WTC11 (cell line): ENCODE results near the gene TMPRSS11D. TPM values are rescaled to one million over a fixed set of nuclear protein-coding genes. Genes with fewer than 3 reads are reported as not detected.

ENCODE experiments used
- ATAC-seq: fragments of 200-7000 bp; cut with Tn5 transposase; 2 replicates; pipeline ENCODE4 v1.10.0; 2021; ENCODE audit warnings: mild to moderate bottlenecking, moderate library complexity
- CTCF ChIA-PET: fragments of 300-600 bp; sonication (Branson Sonifier 250); formaldehyde crosslinking; loops from one replicate; lab custom pipeline; 2021; ENCODE audit warnings: antibody characterized with exemption; lab: Charles Lee
- POLR2A ChIA-PET: fragments of 350-600 bp; sonication (Branson Sonifier 250); formaldehyde crosslinking; loops from one replicate; lab custom pipeline; 2021; ENCODE audit warnings: antibody characterized with exemption; lab: Charles Lee
- DNase-seq: peaks from one replicate; pipeline ENCODE4 v3.0.0; 2021; ENCODE audit warnings: low spot score
- H3K27ac Mint-ChIP-seq: 2 replicates; pipeline ENCODE4 v1.8.0; 2021; ENCODE audit warnings: mixed read lengths
- H3K27me3 Mint-ChIP-seq: 2 replicates; pipeline ENCODE4 v1.8.0; 2021; ENCODE audit warnings: low read depth, mild to moderate bottlenecking, moderate library complexity, mixed read lengths
- H3K36me3 Mint-ChIP-seq: 2 replicates; pipeline ENCODE4 v1.8.0; 2021; ENCODE audit warnings: mixed read lengths
- H3K4me1 Mint-ChIP-seq: 2 replicates; pipeline ENCODE4 v1.8.0; 2022; ENCODE audit warnings: mixed read lengths
- H3K4me3 Mint-ChIP-seq: 2 replicates; pipeline ENCODE4 v1.8.0; 2021; ENCODE audit warnings: mild to moderate bottlenecking, moderate library complexity, mixed read lengths
- H3K9me3 Mint-ChIP-seq: 2 replicates; pipeline ENCODE4 v1.8.0; 2021; ENCODE audit warnings: mixed read lengths
- CBFB ChIP-seq: sonication (generic); formaldehyde crosslinking; IDR thresholded peaks from 2 replicates; pipeline ENCODE4 v1.8.1; 2022; ENCODE audit warnings: mild to moderate bottlenecking, low read depth, missing genetic modification reagents
- CTCF ChIP-seq: fragments of 200-600 bp; IDR thresholded peaks from 2 replicates; pipeline ENCODE4 v1.8.0; 2022; ENCODE audit warnings: antibody characterized with exemption
- EMX1 ChIP-seq: fragments of 250-450 bp; sonication (Bioruptor Pico); IDR thresholded peaks from 2 replicates; pipeline ENCODE4 v1.8.0; 2021; ENCODE audit warnings: mild to moderate bottlenecking
- ESRRA ChIP-seq: sonication (generic); formaldehyde crosslinking; IDR thresholded peaks from 2 replicates; pipeline ENCODE4 v1.8.1; 2022; ENCODE audit warnings: mild to moderate bottlenecking, missing genetic modification reagents, borderline replicate concordance
- FOXP4 ChIP-seq: sonication (generic); formaldehyde crosslinking; IDR thresholded peaks from 2 replicates; pipeline ENCODE4 v1.8.0; 2022; ENCODE audit warnings: mild to moderate bottlenecking, missing genetic modification reagents
- GABPB1 ChIP-seq: sonication (generic); formaldehyde crosslinking; IDR thresholded peaks from 2 replicates; pipeline ENCODE4 v1.8.1; 2023; ENCODE audit warnings: mild to moderate bottlenecking, missing genetic modification reagents
- GTF2I ChIP-seq: fragments of 250-450 bp; sonication (Bioruptor Pico); conservative IDR thresholded peaks from 2 replicates; pipeline ENCODE4 v1.4.0; 2021; ENCODE audit warnings: mild to moderate bottlenecking
- KAT7 ChIP-seq: sonication (generic); formaldehyde crosslinking; IDR thresholded peaks from 2 replicates; pipeline ENCODE4 v1.8.1; 2023; ENCODE audit warnings: missing genetic modification reagents, mild to moderate bottlenecking, borderline replicate concordance
- MAX ChIP-seq: sonication (generic); formaldehyde crosslinking; IDR thresholded peaks from 2 replicates; pipeline ENCODE4 v1.8.0; 2022; ENCODE audit warnings: mild to moderate bottlenecking, missing genetic modification reagents
- NFATC4 ChIP-seq: fragments of 250-450 bp; sonication (Bioruptor Pico); IDR thresholded peaks from 2 replicates; pipeline ENCODE4 v1.9.0; 2021; ENCODE audit warnings: mild to moderate bottlenecking
- NFE2L1 ChIP-seq: sonication (generic); formaldehyde crosslinking; IDR thresholded peaks from 2 replicates; pipeline ENCODE4 v1.8.1; 2023; ENCODE audit warnings: missing genetic modification reagents
- NFYB ChIP-seq: sonication (generic); formaldehyde crosslinking; conservative IDR thresholded peaks from 2 replicates; pipeline ENCODE4 v1.8.0; 2022; ENCODE audit warnings: low read depth, missing genetic modification reagents
- RELA ChIP-seq: sonication (generic); formaldehyde crosslinking; IDR thresholded peaks from 2 replicates; pipeline ENCODE4 v1.8.1; 2022; ENCODE audit warnings: missing genetic modification reagents, mild to moderate bottlenecking, borderline replicate concordance
- RORB ChIP-seq: fragments of 250-450 bp; sonication (Bioruptor Pico); IDR thresholded peaks from 2 replicates; pipeline ENCODE4 v1.9.0; 2021; ENCODE audit warnings: mild to moderate bottlenecking
- USF1 ChIP-seq: sonication (generic); formaldehyde crosslinking; IDR thresholded peaks from 2 replicates; pipeline ENCODE4 v1.8.0; 2022; ENCODE audit warnings: mild to moderate bottlenecking, missing genetic modification reagents
- ZNF232 ChIP-seq: sonication (generic); formaldehyde crosslinking; IDR thresholded peaks from 2 replicates; pipeline ENCODE4 v1.8.0; 2022; ENCODE audit warnings: mild to moderate bottlenecking, missing genetic modification reagents
- ZNF317 ChIP-seq: sonication (generic); formaldehyde crosslinking; IDR thresholded peaks from 2 replicates; pipeline ENCODE4 v1.8.1; 2023; ENCODE audit warnings: low read depth, mild to moderate bottlenecking, moderate library complexity, missing genetic modification reagents, borderline replicate concordance
- ZNF396 ChIP-seq: fragments of 250-450 bp; sonication (Bioruptor Pico); IDR thresholded peaks from 2 replicates; pipeline ENCODE4 v1.8.0; 2021; ENCODE audit warnings: mild to moderate bottlenecking, moderate library complexity, borderline replicate concordance
- ZNF416 ChIP-seq: fragments of 250-450 bp; sonication (Bioruptor Pico); IDR thresholded peaks from 2 replicates; pipeline ENCODE4 v1.9.0; 2021; ENCODE audit warnings: mild to moderate bottlenecking, inconsistent platforms
- ZNF671 ChIP-seq: fragments of 250-450 bp; sonication (Bioruptor Pico); IDR thresholded peaks from 2 replicates; pipeline ENCODE4 v1.8.0; 2021; ENCODE audit warnings: mild to moderate bottlenecking
- total RNA-seq: library from RNA; stranded (reverse); gene quantifications from 3 replicates; pipeline ENCODE4 v1.2.3, GENCODE V29; 2021
- TF ChIP-seq, protein P1 (sequence below): sonication (generic); formaldehyde crosslinking; IDR thresholded peaks from 2 replicates; pipeline ENCODE4 v1.8.1; 2022; ENCODE audit warnings: mild to moderate bottlenecking, missing genetic modification reagents, moderate library complexity, borderline replicate concordance
- TF ChIP-seq, protein P2 (sequence below): sonication (generic); formaldehyde crosslinking; IDR thresholded peaks from 2 replicates; pipeline ENCODE4 v1.8.1; 2023; ENCODE audit warnings: mild to moderate bottlenecking, missing genetic modification reagents, moderate library complexity
- TF ChIP-seq, protein P3 (sequence below): sonication (generic); formaldehyde crosslinking; IDR thresholded peaks from 2 replicates; pipeline ENCODE4 v1.8.1; 2023; ENCODE audit warnings: mild to moderate bottlenecking, missing genetic modification reagents

TMPRSS11D gene
- total RNA-seq, 1 experiment from 2014 or later, result not detected

DNA sequence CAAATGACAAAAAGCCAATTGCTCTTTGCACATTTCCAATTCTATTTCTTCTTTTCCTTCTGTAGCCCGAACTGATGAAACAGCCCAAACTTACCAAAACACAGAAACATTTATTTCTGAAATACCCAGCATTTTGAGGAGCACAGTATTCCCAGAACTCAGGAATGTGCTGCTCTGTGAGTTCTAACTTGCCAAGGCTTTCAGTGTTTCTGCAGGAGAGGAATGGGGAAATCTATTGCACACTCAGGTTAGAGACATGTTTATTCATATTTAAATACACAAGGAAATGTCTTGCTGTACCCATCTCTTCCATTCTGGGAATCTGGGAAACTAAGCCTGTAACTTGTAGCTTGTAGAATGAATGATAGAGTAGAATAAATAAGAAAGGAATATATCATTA is 10.7 kb downstream of the TMPRSS11D start (continued):
- TF ChIP-seq CTCF (no peak), EMX1 (CRISPR knock-in tag) (no peak), RORB (CRISPR knock-in tag) (no peak), ESRRA (CRISPR knock-in tag) (no peak), NFATC4 (CRISPR knock-in tag) (no peak)

DNA sequence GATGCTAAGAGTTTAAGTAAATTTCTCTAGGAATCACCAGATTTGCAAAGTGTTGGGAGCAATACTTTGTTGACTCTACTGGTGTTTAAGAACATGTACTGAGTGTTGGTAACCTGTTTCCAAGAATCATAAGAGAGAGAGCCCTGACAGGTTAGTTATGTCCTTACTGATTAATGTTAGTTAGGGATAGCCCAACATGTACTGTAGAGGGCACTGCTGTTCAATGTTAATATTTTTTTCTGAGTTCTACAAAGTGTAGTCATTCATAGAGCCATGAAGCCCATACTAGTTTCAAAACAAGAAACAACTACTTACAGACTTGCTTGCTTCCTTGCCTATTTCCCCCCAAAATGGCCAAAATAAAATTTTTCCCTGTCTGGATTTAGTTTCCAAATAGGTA is 11.9 kb downstream of the TMPRSS11D start:
- DNase-seq (no peak), ATAC-seq (peak; percentile 94)
- TF ChIP-seq NFYB (CRISPR knock-in tag) (no peak), NFE2L1 (no peak), USF1 (CRISPR knock-in tag) (no peak), ZNF416 (no peak), ZNF317 (no peak), FOXP4 (CRISPR knock-in tag) (no peak), CBFB (CRISPR knock-in tag) (no peak), GABPB1 (CRISPR knock-in tag) (no peak), GTF2I (CRISPR knock-in tag) (no peak), EMX1 (CRISPR knock-in tag) (no peak), RELA (CRISPR knock-in tag) (no peak), ZNF396 (no peak)
- TF ChIP-seq, protein P1, sequence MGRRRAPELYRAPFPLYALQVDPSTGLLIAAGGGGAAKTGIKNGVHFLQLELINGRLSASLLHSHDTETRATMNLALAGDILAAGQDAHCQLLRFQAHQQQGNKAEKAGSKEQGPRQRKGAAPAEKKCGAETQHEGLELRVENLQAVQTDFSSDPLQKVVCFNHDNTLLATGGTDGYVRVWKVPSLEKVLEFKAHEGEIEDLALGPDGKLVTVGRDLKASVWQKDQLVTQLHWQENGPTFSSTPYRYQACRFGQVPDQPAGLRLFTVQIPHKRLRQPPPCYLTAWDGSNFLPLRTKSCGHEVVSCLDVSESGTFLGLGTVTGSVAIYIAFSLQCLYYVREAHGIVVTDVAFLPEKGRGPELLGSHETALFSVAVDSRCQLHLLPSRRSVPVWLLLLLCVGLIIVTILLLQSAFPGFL, result no peak
- TF ChIP-seq, protein P2, sequence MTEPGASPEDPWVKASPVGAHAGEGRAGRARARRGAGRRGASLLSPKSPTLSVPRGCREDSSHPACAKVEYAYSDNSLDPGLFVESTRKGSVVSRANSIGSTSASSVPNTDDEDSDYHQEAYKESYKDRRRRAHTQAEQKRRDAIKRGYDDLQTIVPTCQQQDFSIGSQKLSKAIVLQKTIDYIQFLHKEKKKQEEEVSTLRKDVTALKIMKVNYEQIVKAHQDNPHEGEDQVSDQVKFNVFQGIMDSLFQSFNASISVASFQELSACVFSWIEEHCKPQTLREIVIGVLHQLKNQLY (CRISPR knock-in tag), result no peak
- Mint-ChIP-seq H3K27me3 (no peaks in the 10 kb centered on the region; the same call in 1 of the 2 replicates), H3K4me1 (peaks cover 3% of the 10 kb centered on the region; the same call in 1 of the 2 replicates), H3K4me3 (no peak overlapping the region), H3K27ac (no peak overlapping the region), H3K36me3 (no peaks in the 10 kb centered on the region), H3K9me3 (no peaks in the 10 kb centered on the region)
- CTCF ChIA-PET, result no interaction called here
- POLR2A ChIA-PET, result no interaction called here

DNA sequence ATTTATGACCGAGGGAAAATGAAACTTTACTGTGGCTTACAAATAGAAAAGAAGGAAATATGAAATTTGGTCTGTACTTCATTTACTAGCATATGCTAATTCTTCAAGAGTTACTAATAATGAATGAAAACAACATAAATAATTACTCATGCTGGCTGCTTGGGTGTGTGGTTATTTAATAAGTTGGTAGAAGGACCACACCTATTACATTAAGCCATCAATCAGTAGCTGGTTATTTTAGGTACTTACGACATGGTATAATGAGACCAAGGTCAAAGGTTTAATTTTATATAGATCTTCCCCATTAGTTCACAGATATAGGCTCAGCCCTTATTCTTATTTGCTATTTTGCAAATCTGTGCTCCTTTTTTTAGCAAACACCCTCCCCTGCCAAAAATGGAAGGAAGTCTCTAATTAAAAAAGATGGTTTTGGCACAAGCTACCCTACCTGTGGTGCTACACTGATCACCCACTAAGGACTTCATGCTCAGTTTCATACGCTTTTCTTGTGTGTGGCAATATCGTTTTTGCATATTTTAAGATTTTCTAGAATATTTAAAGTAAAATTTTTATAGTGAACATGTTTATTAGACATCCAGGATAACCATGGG is 14.1 kb downstream of the TMPRSS11D start:
- POLR2A ChIA-PET, result no interaction called here
- no peaks in the 10 kb centered on the region for H3K36me3 Mint-ChIP-seq
- no peak overlapping the region for H3K4me3 Mint-ChIP-seq
- no peaks in the 10 kb centered on the region for H3K9me3 Mint-ChIP-seq
- no peaks in the 10 kb centered on the region for H3K4me1 Mint-ChIP-seq
- H3K27me3 Mint-ChIP-seq, result no peaks in the 10 kb centered on the region; the same call in 1 of the 2 replicates
- DNase-seq, result no peak
- no peak overlapping the region for H3K27ac Mint-ChIP-seq
- CTCF ChIA-PET, result no interaction called here
- no peak for ATAC-seq
- TF ChIP-seq MAX (no peak), EMX1 (CRISPR knock-in tag) (no peak), ZNF232 (CRISPR knock-in tag) (no peak), ZNF671 (CRISPR knock-in tag) (no peak), ZNF396 (no peak), ZNF317 (no peak), KAT7 (CRISPR knock-in tag) (no peak)
- TF ChIP-seq, protein P2 (CRISPR knock-in tag), result no peak
- TF ChIP-seq, protein P3, sequence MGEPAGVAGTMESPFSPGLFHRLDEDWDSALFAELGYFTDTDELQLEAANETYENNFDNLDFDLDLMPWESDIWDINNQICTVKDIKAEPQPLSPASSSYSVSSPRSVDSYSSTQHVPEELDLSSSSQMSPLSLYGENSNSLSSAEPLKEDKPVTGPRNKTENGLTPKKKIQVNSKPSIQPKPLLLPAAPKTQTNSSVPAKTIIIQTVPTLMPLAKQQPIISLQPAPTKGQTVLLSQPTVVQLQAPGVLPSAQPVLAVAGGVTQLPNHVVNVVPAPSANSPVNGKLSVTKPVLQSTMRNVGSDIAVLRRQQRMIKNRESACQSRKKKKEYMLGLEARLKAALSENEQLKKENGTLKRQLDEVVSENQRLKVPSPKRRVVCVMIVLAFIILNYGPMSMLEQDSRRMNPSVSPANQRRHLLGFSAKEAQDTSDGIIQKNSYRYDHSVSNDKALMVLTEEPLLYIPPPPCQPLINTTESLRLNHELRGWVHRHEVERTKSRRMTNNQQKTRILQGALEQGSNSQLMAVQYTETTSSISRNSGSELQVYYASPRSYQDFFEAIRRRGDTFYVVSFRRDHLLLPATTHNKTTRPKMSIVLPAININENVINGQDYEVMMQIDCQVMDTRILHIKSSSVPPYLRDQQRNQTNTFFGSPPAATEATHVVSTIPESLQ (CRISPR knock-in tag), result no peak
